SK-N-SH (cell line): ENCODE data around the gene AHDC1. TPM values are rescaled to one million over a fixed set of nuclear protein-coding genes. Genes with fewer than 3 reads are reported as not detected.

Source experiments
- CTCF ChIA-PET: fragments of 300-600, 350-600 bp; formaldehyde crosslinking; extraction: SDS; loops from one replicate; lab custom pipeline; 2021; lab: Yijun Ruan, JAX
- POLR2A ChIA-PET: fragments of 350-600 bp; sonication (Branson Sonifier 250); formaldehyde crosslinking; extraction: SDS; loops from one replicate; lab custom pipeline; 2020; ENCODE audit warnings: antibody characterized with exemption, inconsistent platforms; lab: Yijun Ruan, JAX
- DNase-seq: peaks from one replicate; pipeline ENCODE4 v3.0.0; 2012
- H2AFZ ChIP-seq: fragments of 200-600 bp; sonication (generic); 2 replicates; pipeline ENCODE4 v1.8.1; 2016; ENCODE audit warnings: antibody characterized with exemption, mild to moderate bottlenecking, low read depth
- H3F3A ChIP-seq: fragments of 200-600 bp; sonication (generic); replicated peaks from 2 replicates; pipeline ENCODE3; 2016; ENCODE audit warnings: antibody characterized with exemption, mild to moderate bottlenecking; ENCODE audit not compliant: insufficient read depth
- H3K27ac ChIP-seq, 2 experiments: fragments of 200-500 bp in 1 of 2; fragments of 200-600 bp in 1 of 2; sonication (Bioruptor generic) in 1 of 2; sonication (generic), shearing (Covaris generic) in 1 of 2; 2 replicates each; pipeline versions ENCODE4 v1.5.1 to v1.6.1; 2014 to 2016; ENCODE audit warnings: low read depth in 2 of 2, inconsistent platforms in 1 of 2, low read length in 1 of 2, mild to moderate bottlenecking in 1 of 2, mixed read lengths in 1 of 2
- H3K27me3 ChIP-seq: fragments of 200-600 bp; sonication (generic), shearing (Covaris generic); 2 replicates; pipeline ENCODE4 v1.6.1; 2016; ENCODE audit warnings: mixed run types; ENCODE audit not compliant: insufficient read depth
- H3K36me3 ChIP-seq, 2 experiments: fragments of 200-500 bp in 1 of 2; fragments of 200-600 bp in 1 of 2; sonication (Bioruptor generic) in 1 of 2; sonication (generic) in 1 of 2; replicated peaks in 1 of 2; 2 replicates each; pipeline versions ENCODE3 to v1.5.1; 2014 to 2016; ENCODE audit warnings: low read length in 1 of 2, mild to moderate bottlenecking in 1 of 2; ENCODE audit not compliant: insufficient read depth in 2 of 2, control insufficient read depth in 1 of 2
- H3K4me1 ChIP-seq, 2 experiments: fragments of 200-500 bp in 1 of 2; fragments of 200-600 bp in 1 of 2; sonication (Bioruptor generic) in 1 of 2; sonication (generic), shearing (Covaris generic) in 1 of 2; 2 replicates each; pipeline versions ENCODE4 v1.5.1 to v1.6.1; 2014 to 2016; ENCODE audit warnings: low read depth in 1 of 2, low read length in 1 of 2, mixed run types in 1 of 2; ENCODE audit not compliant: insufficient read depth in 2 of 2, control insufficient read depth in 1 of 2
- H3K4me2 ChIP-seq: fragments of 200-600 bp; sonication (generic), shearing (Covaris generic); 2 replicates; pipeline ENCODE4 v1.6.1; 2017; ENCODE audit warnings: mixed run types
- H3K4me3 ChIP-seq, 2 experiments: fragments of 200-500 bp in 1 of 2; fragments of 200-600 bp in 1 of 2; sonication (Bioruptor generic) in 1 of 2; sonication (generic), shearing (Covaris generic) in 1 of 2; 2 replicates each; pipeline versions ENCODE4 v1.5.1 to v1.8.1; 2014 to 2016; ENCODE audit warnings: low read depth in 2 of 2, inconsistent platforms in 1 of 2, low read length in 1 of 2, mild to moderate bottlenecking in 1 of 2, mixed read lengths in 1 of 2, moderate library complexity in 1 of 2
- H3K79me2 ChIP-seq: fragments of 200-600 bp; sonication (generic); 2 replicates; pipeline ENCODE4 v1.8.1; 2017; ENCODE audit warnings: mild to moderate bottlenecking; ENCODE audit not compliant: insufficient read depth
- H3K9ac ChIP-seq: fragments of 200-600 bp; sonication (generic); 2 replicates; pipeline ENCODE4 v1.6.1; 2017; ENCODE audit warnings: mixed run types
- H3K9me2 ChIP-seq: fragments of 200-600 bp; sonication (generic); 2 replicates; pipeline ENCODE4 v1.6.1; 2017; ENCODE audit warnings: mixed run types
- H3K9me3 ChIP-seq: fragments of 200-600 bp; sonication (generic); 2 replicates; pipeline ENCODE4 v1.6.1; 2017; ENCODE audit warnings: mixed run types, mild to moderate bottlenecking, moderate library complexity
- H4K20me1 ChIP-seq: fragments of 200-600 bp; sonication (generic); 2 replicates; pipeline ENCODE4 v1.6.1; 2017; ENCODE audit warnings: mild to moderate bottlenecking, mixed run types; ENCODE audit not compliant: insufficient read depth
- CHD2 ChIP-seq: fragments of 150-350 bp; IDR thresholded peaks from 2 replicates; pipeline ENCODE4 v1.6.1; 2018; ENCODE audit warnings: low read length; ENCODE audit not compliant: partially characterized antibody
- EZH2phosphoT487 ChIP-seq: fragments of 200-600 bp; sonication (generic); IDR thresholded peaks from 2 replicates; pipeline ENCODE4 v1.6.1; 2017; ENCODE audit warnings: low read depth, mixed run types, mild to moderate bottlenecking, antibody characterized with exemption, moderate library complexity, borderline replicate concordance
- FOSL2 ChIP-seq: IDR thresholded peaks from 2 replicates; pipeline ENCODE4 v1.4.0; 2012; ENCODE audit warnings: low read depth, mild to moderate bottlenecking, moderate library complexity, borderline replicate concordance
- FOXJ3 ChIP-seq: sonication (generic); formaldehyde crosslinking; IDR thresholded peaks from 2 replicates; pipeline ENCODE4 v1.5.1; 2020; ENCODE audit warnings: mild to moderate bottlenecking, missing genetic modification reagents
- FOXM1 ChIP-seq: IDR thresholded peaks from 2 replicates; pipeline ENCODE4 v1.4.0; 2012; ENCODE audit warnings: low read depth, mild to moderate bottlenecking
- GATA2 ChIP-seq: sonication (generic); formaldehyde crosslinking; IDR thresholded peaks from 2 replicates; pipeline ENCODE4 v1.5.0; 2020; ENCODE audit warnings: mild to moderate bottlenecking, missing genetic modification reagents
- MXI1 ChIP-seq: IDR thresholded peaks from 2 replicates; pipeline ENCODE4 v1.6.1; 2012; ENCODE audit warnings: mild to moderate bottlenecking, low read depth, low read length, improper control_type of control experiment
- RAD21 ChIP-seq: IDR thresholded peaks from 2 replicates; pipeline ENCODE4 v1.6.1; 2012; ENCODE audit warnings: mild to moderate bottlenecking, low read length
- RCOR1 ChIP-seq: fragments of 150-350 bp; IDR thresholded peaks from 2 replicates; pipeline ENCODE4 v1.6.1; 2017; ENCODE audit warnings: antibody characterized with exemption, low read length
- SMC3 ChIP-seq: IDR thresholded peaks from 2 replicates; pipeline ENCODE4 v1.6.1; 2012; ENCODE audit warnings: low read depth, low read length, improper control_type of control experiment
- WGBS: methylation state at CpG from one replicate; pipeline ENCODE4 v1.1.6; 2017; ENCODE audit warnings: low lambda C conversion rate; 5-methylcytosine and 5-hydroxymethylcytosine counted together
- polyA plus RNA-seq, 3 experiments: library from polyadenylated mRNA; depleted of rRNA; stranded (reverse); fragments of >200 nt; gene quantifications; 2 replicates each; pipeline ENCODE4 v1.2.3, GENCODE V29; 2012
- TF ChIP-seq, protein P1 (sequence below): IDR thresholded peaks from 2 replicates; pipeline ENCODE4 v1.4.0; 2012; ENCODE audit warnings: low read depth
- TF ChIP-seq, protein P2 (sequence below): IDR thresholded peaks from 2 replicates; pipeline ENCODE4 v1.6.1; 2012; ENCODE audit warnings: mild to moderate bottlenecking, low read depth, low read length, moderate library complexity
- TF ChIP-seq, protein P3 (sequence below): IDR thresholded peaks from 2 replicates; pipeline ENCODE4 v1.4.0; 2012; ENCODE audit warnings: low read depth, borderline replicate concordance
- TF ChIP-seq, protein P4 (sequence below): IDR thresholded peaks from 2 replicates; pipeline ENCODE4; 2012

The AHDC1 gene
- polyA plus RNA-seq, 1 of the 3 experiments (the other 2 are of a cell fraction), result 8.5 TPM

DNA sequence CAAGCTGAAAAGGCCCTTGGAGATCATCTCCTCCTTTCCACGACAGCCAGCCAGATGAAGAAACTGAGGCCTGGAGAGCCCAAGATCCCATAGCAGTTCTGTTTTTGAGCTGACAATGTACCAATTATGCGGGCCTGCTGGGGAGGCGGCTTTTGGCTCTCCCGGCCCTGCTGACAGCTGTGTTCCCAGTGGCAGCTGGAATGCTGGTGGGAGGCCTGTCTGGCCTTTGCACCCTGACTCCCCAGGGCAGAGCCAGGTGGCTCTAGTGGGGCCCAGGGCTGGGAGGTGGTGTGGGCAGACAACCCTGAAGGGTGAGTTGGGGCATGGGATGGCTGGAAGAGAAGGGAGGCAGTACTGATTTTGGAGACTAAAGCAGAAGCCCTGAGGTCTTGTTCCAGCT lies 83.3 kb downstream of the AHDC1 start:
- TF ChIP-seq, protein P1, sequence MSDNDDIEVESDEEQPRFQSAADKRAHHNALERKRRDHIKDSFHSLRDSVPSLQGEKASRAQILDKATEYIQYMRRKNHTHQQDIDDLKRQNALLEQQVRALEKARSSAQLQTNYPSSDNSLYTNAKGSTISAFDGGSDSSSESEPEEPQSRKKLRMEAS, result no peak
- TF ChIP-seq, protein P2, sequence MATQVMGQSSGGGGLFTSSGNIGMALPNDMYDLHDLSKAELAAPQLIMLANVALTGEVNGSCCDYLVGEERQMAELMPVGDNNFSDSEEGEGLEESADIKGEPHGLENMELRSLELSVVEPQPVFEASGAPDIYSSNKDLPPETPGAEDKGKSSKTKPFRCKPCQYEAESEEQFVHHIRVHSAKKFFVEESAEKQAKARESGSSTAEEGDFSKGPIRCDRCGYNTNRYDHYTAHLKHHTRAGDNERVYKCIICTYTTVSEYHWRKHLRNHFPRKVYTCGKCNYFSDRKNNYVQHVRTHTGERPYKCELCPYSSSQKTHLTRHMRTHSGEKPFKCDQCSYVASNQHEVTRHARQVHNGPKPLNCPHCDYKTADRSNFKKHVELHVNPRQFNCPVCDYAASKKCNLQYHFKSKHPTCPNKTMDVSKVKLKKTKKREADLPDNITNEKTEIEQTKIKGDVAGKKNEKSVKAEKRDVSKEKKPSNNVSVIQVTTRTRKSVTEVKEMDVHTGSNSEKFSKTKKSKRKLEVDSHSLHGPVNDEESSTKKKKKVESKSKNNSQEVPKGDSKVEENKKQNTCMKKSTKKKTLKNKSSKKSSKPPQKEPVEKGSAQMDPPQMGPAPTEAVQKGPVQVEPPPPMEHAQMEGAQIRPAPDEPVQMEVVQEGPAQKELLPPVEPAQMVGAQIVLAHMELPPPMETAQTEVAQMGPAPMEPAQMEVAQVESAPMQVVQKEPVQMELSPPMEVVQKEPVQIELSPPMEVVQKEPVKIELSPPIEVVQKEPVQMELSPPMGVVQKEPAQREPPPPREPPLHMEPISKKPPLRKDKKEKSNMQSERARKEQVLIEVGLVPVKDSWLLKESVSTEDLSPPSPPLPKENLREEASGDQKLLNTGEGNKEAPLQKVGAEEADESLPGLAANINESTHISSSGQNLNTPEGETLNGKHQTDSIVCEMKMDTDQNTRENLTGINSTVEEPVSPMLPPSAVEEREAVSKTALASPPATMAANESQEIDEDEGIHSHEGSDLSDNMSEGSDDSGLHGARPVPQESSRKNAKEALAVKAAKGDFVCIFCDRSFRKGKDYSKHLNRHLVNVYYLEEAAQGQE, result no peak
- no peak for TF ChIP-seq FOSL2
- TF ChIP-seq EZH2phosphoT487, result no peak
- no peak for TF ChIP-seq FOXM1
- no peak for TF ChIP-seq GATA2 (CRISPR knock-in tag)
- TF ChIP-seq SMC3, result no peak
- H3K9ac ChIP-seq, result no peak overlapping the region
- peak overlapping the region in 1 of 2 experiments; percentile 92; a peak in 2 of 4 replicates for H3K27ac ChIP-seq
- no peak overlapping the region for H2AFZ ChIP-seq
- no peak overlapping the region for H3K4me2 ChIP-seq
- H3K4me1 ChIP-seq, result peaks cover 3 to 70% of the 10 kb centered on the region in 2 experiments; a peak in 1 of 4 replicates
- H3K79me2 ChIP-seq, result no peaks in the 10 kb centered on the region
- ChIA-PET CTCF (interaction anchor here (1.0 to 2.7 kb wide), 4 partner anchors 36 to 92 kb away, joined by 3 to 10 read pairs (median 8); partner anchors contain the start of gene AHDC1), POLR2A (interaction anchor here (2.8 kb wide), 1 partner anchor 30 kb away, joined by 11 read pairs; the partner anchor contains the start of gene WASF2)
- no peaks in the 10 kb centered on the region for H3K9me2 ChIP-seq
- no peaks in the 10 kb centered on the region for H3F3A ChIP-seq
- WGBS, result 86% methylated on average over 4 of the region's 4 CpGs
- H3K4me3 ChIP-seq, result no peak overlapping the region
- no peaks in the 10 kb centered on the region for H3K27me3 ChIP-seq
- H3K36me3 ChIP-seq, result no peaks in the 10 kb centered on the region
- no peaks in the 10 kb centered on the region for H4K20me1 ChIP-seq
- H3K9me3 ChIP-seq, result no peaks in the 10 kb centered on the region
- DNase-seq, result no peak

DNA sequence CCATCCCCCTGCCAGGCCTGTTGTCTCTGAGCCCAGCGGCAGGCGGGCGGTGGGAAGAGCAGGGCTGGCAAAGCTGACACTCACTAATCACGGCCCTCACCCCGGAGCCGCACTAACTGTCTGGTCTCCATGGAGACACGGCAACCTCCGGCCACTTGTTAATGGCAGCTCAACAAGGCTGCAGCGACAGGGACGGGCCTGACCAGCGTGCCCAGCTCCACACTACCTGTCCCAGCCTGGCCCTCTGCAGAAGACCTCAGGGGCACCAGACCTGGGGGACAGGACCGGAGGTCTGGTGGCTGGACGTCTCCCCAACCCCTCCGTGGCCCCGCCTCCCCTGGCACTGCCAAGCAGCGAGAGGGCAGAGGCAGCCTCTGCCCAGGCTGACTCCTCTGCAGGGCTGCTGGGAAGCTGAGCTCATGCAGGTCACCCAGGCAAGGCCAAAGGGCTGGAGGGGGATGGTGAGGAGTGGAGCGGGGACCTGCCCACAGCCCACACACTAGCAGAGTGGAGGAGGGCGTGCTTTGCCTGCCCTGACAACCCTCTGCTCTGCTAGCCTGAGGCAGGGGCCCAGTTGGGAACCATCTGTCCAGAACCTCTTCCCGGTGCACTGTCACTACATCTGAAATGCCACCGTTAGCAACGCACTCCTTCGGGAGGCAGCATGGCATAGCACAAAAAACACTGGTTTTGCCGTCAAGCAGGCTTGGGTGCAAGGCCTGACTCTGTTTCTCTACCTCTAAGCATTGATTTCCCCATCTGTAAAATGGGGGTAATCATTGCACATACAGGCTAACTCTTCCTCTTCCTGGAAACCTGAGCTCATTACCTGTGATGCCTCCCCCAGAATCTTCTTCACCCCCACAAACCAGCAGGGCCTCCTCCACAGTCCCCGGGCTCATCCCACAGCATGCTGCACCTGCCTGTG lies 84.3 kb downstream of the AHDC1 start:
- DNase-seq, result peak; percentile 87
- POLR2A ChIA-PET, result interaction anchor here (1.0 to 2.8 kb wide), 3 partner anchors 8 to 37 kb away, joined by 4 to 11 read pairs (median 5); partner anchors contain the start of gene WASF2
- Histone ChIP-seq H3F3A (no peaks in the 10 kb centered on the region), H3K36me3 (no peaks in the 10 kb centered on the region), H4K20me1 (no peaks in the 10 kb centered on the region), H3K27me3 (no peaks in the 10 kb centered on the region), H3K27ac (peak overlapping the region in 1 of 2 experiments; percentile 92; a peak in 2 of 4 replicates), H3K9ac (no peak overlapping the region), H3K79me2 (no peaks in the 10 kb centered on the region), H3K9me3 (no peaks in the 10 kb centered on the region), H3K4me2 (no peak overlapping the region), H3K4me3 (no peak overlapping the region; a peak in 1 of 4 replicates), H3K9me2 (no peaks in the 10 kb centered on the region), H3K4me1 (peaks cover 0 to 65% of the 10 kb centered on the region in 2 experiments; a peak in 1 of 4 replicates), H2AFZ (no peak overlapping the region)
- 64% methylated on average over 14 of the region's 24 CpGs for WGBS
- CTCF ChIA-PET, result interaction anchor here (1.0 to 2.7 kb wide), 7 partner anchors 37 to 91 kb away, joined by 3 to 10 read pairs (median 6); partner anchors contain the start of gene AHDC1
- TF ChIP-seq, protein P3, sequence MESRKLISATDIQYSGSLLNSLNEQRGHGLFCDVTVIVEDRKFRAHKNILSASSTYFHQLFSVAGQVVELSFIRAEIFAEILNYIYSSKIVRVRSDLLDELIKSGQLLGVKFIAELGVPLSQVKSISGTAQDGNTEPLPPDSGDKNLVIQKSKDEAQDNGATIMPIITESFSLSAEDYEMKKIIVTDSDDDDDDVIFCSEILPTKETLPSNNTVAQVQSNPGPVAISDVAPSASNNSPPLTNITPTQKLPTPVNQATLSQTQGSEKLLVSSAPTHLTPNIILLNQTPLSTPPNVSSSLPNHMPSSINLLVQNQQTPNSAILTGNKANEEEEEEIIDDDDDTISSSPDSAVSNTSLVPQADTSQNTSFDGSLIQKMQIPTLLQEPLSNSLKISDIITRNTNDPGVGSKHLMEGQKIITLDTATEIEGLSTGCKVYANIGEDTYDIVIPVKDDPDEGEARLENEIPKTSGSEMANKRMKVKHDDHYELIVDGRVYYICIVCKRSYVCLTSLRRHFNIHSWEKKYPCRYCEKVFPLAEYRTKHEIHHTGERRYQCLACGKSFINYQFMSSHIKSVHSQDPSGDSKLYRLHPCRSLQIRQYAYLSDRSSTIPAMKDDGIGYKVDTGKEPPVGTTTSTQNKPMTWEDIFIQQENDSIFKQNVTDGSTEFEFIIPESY, result no peak
- TF ChIP-seq, protein P4, sequence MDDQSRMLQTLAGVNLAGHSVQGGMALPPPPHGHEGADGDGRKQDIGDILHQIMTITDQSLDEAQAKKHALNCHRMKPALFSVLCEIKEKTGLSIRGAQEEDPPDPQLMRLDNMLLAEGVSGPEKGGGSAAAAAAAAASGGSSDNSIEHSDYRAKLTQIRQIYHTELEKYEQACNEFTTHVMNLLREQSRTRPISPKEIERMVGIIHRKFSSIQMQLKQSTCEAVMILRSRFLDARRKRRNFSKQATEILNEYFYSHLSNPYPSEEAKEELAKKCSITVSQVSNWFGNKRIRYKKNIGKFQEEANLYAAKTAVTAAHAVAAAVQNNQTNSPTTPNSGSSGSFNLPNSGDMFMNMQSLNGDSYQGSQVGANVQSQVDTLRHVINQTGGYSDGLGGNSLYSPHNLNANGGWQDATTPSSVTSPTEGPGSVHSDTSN, result no peak
- TF ChIP-seq RCOR1 (0 out of 2 replicates have a peak, but pooled peaks have one; percentile 18), CHD2 (peak; percentile 61), RAD21 (peak; percentile 32; the same call in 1 of the 2 replicates), FOXJ3 (CRISPR knock-in tag) (no peak), MXI1 (peak; percentile 20; the same call in 1 of the 2 replicates)
